Fibroblast of pulmonary artery (primary cell): Measurements from ENCODE around the gene KRTAP19-4.

Experiments
- DNase-seq: peaks from one replicate; pipeline ENCODE4 v3.0.0-alpha.2; 2010; ENCODE audit warnings: low read depth
- H3K4me3 ChIP-seq: replicated peaks from 2 replicates; pipeline ENCODE4 v1.5.1; 2011; ENCODE audit warnings: low read depth, mild to moderate bottlenecking, control low read depth, low read length, moderate library complexity
- CTCF ChIP-seq: IDR thresholded peaks from 2 replicates; pipeline ENCODE4 v1.5.1; 2011; ENCODE audit warnings: mild to moderate bottlenecking, control low read depth, low read length, inconsistent platforms; ENCODE audit errors: missing control alignments

Gene KRTAP19-4

GRCh38 chr21:30468900-30469714 lies 27.9 kb downstream of the KRTAP19-4 start:
- no peak overlapping the region for H3K4me3 ChIP-seq
- no peak for TF ChIP-seq CTCF
- DNase-seq = no peak

- H3K4me3 ChIP-seq = no peak overlapping the region
- no peak for DNase-seq
- peak; percentile 22 for TF ChIP-seq CTCF
These were observed 33.3 kb downstream of the KRTAP19-4 start for GRCh38 chr21:30463713-30464112.

DNA sequence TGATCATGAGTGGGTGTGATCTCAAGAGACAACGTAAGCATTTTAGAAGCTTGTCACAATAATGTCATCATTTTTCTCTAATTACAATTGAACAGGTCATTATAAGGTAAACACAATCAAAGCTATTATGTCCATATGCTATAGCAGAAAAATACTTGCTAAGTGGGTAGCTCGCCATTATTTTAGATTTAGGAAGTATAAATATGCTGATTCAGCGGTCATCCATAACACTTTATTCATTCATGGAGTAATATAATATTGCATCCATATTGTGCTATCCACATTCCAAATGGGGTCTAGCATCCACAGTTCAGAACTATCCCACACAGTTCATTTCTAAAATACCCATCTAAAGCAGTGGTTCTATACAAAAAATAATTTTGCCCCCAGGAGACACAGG lies 48.5 kb downstream of the KRTAP19-4 start:
- DNase-seq = no peak
- no peak overlapping the region for H3K4me3 ChIP-seq
- TF ChIP-seq CTCF = no peak

GRCh38 chr21:30447056-30447455 lies 49.9 kb downstream of the KRTAP19-4 start:
- DNase-seq = no peak
- no peak for TF ChIP-seq CTCF
- no peak overlapping the region for H3K4me3 ChIP-seq
